Activated CD4-positive, alpha-beta T cell treated with anti-CD3 and anti-CD28 coated beads, Interleukin-2, amount 50 U/mL, for 4 hours (primary cell): ENCODE data around the gene DAGLB.
"Not testable (repeated sequence)": the region's sequence is repeated elsewhere in the genome, so short reads cannot be mapped to it uniquely, and the experiment has no call there.

Experiments used
- DNase-seq, 2 experiments: peaks; one replicate each; pipeline ENCODE4 v3.0.0-alpha.2; 2020

Gene DAGLB

DNA sequence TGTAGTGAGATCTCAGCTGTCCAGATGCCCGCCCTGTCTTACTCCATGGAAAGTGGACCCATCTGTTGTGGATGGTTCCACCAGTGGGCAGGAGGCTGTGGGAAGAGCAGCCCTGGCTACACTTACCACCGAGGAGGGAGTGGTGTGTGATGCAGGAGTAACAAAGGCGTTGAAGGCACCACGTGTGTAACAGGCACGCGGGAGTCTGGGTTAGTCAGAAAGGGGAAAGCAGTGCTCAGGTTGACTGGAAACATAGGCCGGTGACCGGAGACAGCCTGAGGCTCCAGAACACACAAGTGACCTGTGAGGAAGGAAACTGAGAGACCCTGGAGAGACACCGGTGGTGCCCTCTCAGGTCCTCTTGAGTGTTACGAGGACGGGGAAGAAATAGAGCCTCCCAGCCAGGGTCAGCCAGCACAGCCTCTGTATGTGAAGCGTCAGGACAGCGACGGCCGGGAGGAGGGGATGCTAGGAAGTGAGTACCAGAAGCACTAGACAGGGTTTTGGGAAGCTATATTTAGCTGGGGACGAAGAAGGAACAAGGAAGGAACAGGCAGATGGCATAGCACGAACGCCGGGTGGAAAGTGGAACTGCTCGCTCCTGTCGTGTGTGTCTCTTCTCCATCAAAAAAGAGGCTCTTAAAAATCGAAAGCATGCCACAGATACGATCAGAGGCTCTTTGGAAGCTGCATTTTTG lies 51.7 kb downstream of the DAGLB start:
- no peak for DNase-seq

DNA sequence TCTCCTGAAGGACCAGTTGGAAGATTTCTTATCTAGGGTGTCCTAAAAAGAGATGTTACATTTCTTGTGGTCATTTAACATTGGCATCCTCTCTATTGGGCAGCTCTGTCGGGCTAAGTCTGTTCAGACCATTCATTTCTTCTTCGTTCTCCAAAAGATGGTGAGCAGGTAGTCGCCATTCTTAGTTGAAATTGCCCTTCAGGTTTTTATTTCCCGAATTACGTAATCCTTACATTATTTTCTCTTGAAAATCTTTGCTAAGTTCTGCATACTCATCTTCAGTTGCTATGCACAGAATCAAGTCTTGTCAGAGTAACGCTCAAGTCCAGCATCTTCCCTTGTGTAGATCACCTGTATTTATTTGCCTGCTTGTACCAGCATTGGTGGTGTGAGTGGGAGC lies 53.6 kb downstream of the DAGLB start:
- DNase-seq = no peak

DNA sequence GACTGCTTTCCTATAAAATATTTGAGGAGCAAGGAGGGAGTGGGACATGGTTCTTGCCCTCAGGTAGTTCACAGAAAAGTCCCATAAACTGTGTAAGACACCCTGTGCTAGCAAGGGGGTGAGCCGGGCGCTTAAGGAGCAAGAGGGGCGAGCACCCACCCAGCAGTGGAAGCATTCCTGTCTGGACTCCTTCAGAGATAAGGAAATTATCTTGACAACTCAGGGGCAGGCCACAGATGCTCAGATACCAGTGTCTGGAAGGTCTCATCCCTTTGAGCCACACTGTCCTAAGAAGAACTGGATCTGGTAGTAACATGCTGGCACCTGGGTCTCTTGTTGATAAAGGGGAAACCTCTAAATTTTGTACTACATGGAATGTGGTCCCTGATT lies 54.1 kb downstream of the DAGLB start:
- DNase-seq = no peak

DNA sequence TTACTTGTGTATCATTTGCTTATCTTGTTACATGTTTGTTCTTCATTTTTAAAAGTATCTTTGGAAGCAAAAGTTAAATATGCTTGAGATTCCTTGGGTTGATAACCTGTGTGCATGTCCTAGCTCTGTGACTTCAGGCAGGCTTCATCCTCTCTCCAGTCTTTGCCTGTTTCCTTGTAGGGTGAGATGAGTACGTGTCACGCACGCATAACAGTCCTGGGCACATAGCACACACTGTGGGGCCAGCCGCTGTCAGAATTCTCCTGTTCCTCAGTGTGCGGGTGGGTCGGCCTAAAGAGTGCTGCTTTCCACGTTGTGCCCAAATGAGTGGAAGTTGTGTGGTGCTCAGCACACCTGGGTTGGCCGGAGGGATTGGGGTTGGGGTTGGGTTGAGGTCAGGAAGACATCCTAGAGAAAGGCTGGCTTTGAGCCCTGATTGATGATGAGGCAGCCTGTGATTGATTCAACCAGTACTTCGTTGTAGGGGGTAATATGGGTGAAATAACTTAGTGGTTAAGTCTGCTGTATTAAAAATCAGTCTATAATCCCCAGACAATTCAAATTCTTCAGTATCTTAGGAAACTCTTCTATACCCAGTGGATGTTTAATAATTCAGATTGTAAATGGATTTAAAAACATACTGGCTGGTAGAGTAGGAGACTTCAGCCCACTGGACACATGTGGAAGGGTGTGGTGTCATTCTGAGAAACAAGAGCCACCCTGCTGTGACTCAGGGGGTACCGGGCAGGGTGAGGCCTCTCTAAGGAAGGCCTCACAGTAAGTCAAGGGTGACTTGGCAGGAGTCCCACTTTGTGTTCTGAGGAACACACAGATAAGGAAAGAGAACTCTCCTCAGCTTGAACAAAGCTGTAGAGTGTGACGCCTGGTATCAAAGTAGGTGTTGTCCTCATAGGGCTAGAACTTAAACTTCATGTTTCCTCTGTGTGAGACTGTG lies 54.8 kb downstream of the DAGLB start:
- DNase-seq = no peak

DNA sequence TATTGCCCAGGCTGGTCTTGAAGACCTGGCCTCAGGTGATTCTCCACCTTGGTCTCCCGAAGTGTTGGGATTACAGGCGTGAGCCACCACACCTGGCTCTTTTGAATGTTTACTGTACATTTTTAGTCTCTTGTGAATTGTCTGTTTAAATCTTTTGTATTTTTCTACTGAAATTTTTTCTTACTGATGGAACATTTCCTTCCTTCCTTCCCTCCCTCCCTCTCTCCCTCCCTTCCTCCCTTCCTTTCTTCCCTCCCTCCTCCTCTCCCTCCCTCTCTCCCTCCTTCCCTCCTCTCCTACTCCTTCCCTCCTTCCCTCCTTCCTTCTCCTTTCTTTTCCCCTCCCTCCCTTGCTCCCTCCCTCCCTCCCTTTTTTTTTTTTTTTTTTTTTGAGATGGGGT lies 58.0 kb downstream of the DAGLB start:
- DNase-seq = no peak

DNA sequence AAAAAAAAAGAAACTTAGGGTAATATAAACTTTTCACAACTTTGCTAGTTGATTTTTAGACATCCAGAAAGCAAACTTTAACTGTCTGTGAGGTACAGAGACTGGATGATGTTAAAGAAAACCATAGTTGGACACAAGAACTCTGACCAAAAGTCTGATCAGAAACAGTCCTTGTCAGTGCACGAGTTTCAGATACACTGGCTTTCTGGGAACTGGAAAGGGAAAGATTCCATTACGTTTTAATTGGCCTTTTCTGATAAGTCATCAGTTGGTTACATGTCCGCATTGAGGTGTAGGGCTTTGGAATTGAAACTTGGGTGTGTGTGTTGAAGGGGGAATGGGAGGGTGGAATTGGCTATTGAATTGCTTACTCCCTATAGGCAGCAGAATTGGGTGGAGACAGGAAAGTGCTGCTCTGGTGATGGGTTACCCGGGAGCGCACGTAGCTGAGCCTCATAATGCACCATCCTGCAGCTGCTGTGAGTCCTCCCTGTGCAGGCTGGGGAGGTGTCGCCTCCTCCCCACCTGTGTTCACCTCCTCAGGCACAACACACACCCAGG lies 59.9 kb downstream of the DAGLB start:
- no peak for DNase-seq

DNA sequence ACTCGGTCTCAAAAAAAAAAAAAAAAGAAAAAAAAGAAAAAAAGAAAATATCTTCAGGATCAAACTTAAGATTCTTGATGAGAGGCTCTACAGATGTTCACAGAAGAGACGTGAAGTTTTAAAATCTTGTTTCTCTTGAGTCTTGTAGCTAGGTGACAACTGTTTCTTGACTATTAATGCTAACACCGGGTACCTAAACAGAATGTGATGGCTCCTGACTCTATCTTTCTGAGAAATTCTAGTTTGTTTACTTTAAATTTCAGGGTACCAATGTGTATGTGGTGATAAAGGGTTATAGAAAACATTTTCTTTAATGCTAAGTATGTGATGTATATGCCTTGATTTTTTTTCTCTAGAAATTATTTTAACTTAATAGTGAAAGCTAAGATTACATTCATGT lies 61.0 kb downstream of the DAGLB start:
- DNase-seq = no peak

DNA sequence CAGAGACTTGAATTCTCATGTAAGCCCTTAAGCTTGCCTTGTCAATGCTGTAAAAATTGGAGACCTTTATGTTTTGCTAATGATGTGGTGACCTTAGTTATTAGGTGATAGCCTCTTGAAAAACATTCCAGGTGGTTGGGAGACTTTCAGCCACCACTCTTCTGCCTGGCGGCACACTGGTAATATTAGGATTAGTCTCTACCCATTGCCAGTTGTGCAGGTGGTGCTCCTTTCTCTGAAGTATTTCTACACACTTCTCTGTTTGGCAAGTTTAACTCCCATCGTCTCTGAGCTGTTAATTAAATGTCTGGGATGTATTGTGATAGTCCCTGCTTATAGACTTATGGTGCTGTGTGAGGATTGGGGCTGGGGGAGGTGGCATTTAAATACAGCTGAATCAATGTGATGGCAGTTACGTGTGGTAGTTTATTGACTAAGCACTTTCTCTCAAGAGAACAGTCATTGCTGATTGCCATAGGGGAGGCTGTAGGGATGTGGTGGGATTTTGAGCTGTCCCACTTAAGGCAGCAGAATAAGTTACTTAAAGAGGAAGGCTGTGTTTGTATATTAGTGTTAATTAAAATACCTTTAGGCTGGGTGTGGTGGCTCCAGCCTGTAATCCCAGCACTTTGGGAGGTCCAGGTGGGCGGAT lies 61.7 kb downstream of the DAGLB start:
- DNase-seq = no peak

DNA sequence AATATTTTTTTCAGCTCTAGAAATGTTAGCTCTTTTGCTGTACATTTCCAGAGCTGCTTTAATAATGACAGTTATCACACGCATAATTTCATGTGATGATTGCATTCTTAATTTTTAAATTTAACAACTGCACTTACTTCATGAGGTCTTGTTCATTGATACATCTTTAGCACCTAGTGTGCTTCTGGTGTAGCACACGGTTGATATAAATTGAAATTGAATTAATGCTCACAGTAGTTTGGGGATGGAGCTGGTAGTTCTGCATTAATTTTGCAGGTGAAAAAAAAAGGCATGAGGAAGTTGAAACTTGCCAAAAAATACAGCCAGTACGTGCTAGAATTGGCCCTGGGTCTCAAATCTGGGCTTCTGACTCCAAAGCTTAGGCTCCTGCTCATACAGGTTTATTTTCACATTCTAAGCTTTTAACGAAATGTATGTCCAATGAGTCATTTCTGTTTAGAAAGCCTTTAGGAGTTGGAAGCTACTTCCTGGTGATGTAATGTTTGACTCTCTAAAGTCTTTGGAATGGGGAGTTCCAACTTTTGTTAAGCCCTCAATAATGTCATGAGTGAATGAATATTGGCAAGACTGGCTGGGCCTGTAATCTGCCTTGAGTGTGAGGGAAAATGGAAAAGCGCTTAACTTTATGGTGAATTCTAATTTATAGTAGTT lies 62.5 kb downstream of the DAGLB start:
- no peak for DNase-seq

DNA sequence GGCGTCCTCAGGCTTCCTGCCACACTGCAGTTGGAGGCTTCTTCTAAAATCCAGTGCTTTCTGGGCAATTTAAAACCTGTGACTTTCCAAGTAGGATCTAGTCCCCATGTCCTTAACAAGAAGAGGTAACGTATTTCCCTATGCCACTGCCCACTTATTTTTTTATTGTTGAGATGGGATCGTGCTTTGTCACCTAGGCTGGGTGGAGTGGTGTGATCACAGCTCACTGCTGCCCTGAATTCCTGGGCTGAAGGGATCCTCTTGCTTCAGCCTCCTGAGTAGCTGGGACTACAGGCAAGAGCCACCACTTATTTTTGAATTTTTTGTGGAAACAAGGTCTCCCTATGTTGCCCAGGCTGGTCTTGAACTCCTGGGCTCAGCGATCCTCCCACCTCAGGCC lies 63.4 kb downstream of the DAGLB start:
- DNase-seq = no peak

DNA sequence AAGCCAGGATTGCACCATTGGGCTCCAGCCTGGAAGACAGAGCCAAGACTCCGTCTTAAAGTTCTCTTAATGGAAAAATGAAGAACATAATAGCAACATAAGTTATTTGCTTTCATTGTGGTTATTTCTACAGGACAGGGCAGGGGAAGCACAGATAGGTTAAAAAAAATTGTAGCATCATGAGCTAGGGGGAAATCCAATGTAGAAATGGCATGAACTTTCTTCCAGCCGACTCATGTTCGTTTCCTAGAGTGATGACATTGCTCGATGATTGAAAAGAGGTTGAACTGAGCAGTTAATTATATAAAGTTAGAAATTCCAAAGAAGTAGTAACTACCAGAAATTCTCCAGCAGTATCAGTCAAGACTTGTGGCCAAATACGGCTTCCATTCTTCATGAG lies 64.9 kb downstream of the DAGLB start:
- no peak for DNase-seq

DNA sequence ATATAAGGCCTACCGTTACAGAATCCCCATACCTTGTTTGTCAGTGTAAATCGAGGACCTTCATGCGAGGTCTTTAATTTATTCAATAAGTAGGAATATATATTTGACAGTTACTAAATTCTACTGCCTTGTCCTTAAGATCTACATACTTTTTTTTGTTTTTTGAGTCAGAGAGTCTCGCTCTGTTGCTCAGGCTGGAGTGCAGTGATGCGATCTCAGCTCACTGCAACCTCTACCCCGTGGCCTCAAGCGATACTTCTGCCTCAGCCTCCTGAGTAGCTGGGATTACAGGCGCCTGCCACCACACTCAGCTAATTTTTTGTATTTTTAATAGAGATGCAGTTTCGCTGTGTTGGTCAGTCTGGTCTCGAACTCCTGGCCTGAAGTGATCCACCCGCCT lies 65.9 kb downstream of the DAGLB start:
- DNase-seq = not testable (repeated sequence)

DNA sequence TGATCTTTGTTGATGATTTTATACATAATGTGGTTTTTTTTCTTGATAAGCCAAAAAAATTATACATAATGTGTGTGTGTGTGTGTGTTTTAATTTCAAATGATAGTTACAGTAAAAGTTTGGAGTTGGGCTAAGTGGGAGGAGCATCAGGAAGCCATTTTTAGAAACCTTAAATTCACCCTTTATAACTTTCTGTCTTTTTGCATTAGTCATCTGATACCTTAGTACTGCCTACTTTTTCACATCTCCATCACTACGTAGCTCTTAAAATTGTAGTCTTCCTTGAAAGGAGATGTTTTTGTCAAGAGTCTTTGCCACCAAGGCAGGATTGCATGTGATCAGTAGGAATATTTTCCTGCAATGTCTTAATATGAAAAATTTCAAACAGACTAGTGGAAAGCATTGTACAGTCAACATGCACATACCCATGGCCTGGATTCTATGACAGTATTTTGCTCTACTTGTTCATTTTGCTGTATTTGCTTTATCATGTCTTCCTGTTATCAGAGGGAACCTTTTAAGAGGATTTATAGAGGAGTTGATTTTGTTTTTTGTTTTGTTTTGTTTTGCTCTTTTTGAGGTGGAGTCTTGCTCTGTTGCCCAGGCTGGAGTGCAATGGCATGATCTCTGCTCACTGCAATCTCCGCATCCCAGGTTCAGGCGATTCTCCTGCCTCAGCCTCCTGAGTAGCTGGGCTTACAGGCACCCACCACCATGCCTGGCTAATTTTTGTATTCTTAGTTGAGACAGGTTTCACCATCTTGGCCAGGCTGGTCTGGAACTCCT lies 67.3 kb downstream of the DAGLB start:
- DNase-seq = no peak

DNA sequence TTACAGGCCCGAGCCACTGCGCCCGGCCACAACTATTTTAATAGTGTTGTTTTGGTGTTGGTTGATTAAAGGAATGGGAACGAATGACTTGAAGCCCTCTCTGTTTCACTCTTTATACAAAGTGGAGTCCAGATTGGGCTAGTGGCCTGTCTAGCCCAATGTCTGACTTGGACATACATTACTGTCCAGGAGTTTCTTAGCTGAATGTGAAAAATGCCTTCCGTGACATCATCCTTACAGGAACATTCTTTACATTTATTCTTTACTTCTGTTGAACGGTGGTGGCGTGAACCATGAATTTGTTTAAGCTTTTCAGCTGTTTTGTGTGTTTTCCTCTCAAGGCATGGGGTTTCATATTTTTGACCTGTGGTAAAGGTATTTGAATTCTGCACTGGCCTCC lies 67.9 kb downstream of the DAGLB start:
- DNase-seq = no peak

DNA sequence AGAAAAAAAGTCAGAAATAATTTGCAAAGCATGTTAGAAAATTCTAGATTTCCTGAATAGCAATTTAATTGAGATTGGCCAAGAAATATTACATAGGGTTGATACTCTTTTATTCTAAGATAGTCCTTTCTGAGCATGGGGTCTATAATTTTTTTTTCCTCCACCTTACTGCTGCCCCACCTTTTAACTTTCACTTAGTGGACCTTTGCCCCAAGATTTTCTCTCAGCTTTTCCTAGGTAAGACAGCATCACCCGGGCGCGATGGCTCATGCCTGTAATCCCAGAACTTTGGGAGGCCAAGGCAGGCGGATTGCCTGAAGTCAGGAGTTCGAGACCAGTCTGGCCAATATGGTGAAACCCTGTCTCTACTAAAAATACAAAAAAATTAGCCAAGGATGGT lies 69.2 kb downstream of the DAGLB start:
- DNase-seq = not testable (repeated sequence)

DNA sequence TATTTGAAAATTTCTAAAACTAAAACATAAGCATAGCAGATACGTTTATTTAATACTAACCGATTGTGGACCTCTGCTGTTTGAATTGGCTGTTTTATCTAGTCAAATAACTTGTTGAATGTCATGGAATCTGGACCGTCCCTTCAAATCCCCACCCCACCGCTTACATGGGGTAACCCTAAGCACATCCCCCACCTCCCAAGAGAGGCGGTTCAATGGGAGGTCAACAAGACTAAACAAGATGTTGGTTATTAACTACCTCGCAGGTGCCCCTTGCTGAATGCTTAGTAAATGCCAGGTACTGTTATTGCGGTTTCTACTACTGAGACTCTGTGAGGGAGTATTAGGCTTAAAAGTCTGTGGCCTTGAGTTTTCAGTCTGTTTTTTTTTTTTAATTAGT lies 70.9 kb downstream of the DAGLB start:
- DNase-seq = no peak

DNA sequence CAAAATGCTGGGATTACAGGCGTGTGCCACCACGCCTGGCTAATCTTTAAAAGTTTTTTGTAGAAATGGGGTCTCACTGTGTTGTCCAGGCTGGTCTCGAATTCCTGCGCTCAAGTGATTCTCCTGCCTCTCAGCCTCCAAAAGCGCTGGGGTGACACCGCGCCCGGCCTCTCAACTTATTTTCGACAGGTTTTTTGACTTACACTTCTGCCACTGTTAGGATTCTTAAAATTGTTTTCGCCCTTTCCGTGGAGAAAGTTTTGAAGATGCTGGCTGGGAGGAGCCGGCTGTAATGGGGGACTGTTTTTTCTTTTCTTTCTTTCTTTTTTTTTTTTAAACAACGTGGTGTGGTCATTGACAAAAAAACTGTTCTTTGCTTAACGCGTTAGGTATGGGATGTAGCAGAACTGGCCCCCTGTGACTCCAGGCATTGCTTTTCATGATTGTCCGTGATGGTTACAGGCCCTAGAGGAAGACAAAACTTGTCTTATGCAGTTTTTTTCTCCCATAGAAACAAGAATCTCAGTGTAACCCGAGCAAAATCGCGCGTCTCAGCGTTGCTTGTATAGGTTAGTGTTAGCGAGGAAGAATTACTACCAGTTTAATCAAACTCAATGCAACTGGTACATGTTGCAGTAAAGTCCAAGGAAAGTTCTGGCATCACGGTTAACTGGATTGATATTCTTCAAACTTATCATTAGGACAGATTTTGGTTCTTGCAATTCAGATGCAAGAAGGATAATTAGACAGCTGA lies 72.2 kb downstream of the DAGLB start:
- DNase-seq = no peak

DNA sequence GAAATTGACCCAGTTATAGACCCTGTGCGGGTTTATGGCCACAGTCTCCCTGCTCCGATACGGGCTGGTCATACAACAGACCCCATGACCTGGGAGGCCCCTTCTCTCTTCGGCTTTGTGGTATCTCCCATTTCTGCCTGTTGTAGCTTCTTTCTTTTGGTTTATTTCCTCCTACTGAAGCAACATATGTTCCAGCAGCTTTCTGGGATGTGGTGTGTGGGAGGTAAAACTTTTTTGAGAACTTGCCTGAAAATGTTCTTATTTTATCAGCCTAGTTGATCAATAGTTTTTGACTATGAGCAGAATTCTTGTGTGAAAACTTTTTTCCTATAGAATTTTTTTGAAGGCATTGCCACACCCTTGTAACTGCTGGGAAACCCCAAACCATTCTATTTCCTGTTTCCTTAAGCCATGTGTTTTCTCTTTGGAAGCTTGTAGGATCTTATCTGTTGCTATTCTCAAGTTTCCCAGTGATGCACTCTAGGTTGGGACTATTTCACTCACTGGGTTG lies 80.0 kb downstream of the DAGLB start:
- no peak for DNase-seq

DNA sequence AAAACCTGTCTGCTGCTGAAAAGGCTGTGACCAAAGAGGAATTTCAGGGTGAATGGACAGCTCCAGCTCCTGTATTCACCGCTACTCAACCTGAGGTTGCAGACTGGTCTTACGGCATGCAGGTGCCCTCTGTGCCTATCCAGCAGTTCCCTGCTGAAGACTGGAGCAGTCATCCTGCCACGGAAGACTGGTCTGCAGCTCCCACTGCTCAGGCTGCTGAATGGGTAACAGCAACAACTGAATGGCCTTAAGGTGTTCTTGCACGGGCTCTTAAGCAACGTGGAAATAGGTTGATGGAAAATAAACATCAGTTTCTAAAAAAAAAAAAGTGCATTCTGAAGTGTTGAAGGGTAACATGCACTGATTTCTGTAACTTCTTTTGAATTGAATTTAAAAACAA lies 82.3 kb downstream of the DAGLB start:
- no peak for DNase-seq

DNA sequence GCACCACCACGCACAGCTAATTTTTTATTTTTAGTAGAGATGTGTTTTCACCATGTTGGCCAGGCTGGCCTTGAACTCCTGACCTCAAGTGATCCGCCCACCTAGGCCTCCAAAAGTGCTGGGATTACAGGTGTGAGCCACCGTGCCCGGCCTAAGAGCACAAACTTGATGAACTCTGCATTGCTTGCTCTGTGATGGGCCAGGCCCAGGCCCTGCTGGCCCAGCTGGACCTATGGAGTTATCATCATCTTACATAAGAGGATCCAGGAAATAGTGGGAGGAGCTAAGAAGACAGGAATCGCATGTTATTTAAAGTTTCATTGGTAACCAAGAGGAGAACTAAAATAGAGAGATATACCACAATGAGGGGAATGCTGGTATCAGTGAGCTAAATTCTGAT lies 86.9 kb downstream of the DAGLB start:
- no peak for DNase-seq

DNA sequence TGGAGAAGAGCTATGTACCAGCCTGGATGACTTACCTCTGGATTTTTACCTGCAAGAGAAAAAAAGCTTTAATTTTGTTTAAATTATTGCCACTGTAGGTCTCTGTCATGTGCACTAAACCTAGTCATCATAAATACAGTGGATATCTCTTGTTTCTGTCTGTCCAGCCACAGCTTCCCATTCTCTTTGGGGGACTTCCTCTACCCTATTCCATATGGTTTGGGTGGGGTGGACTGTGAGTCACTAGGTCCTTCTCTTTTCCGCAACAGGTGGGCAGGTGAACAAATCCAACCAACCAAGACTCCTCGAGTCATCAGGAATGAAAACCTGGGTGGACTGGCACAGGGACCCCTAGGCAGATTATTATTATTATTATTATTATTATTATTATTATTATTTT lies 88.0 kb downstream of the DAGLB start:
- no peak for DNase-seq
